RWPE2 (cell line): ENCODE results near the gene SLC4A2.

Source experiments
- ATAC-seq: fragments of 200-7000 bp; cut with Tn5 transposase; 3 replicates; pipeline ENCODE4 v1.9.1; 2021; ENCODE audit warnings: low read depth
- DNase-seq: peaks from one replicate; pipeline ENCODE4 v3.0.0-alpha.2; 2020; ENCODE audit warnings: low spot score
- H3K27ac ChIP-seq: fragments of 450-650 bp; 2 replicates; pipeline ENCODE4 v1.5.1; 2017; ENCODE audit warnings: mild to moderate bottlenecking; ENCODE audit not compliant: poor library complexity, severe bottlenecking
- H3K27me3 ChIP-seq: fragments of 250-450 bp; sonication (Bioruptor Pico); 2 replicates; pipeline ENCODE4 v1.5.1; 2021; ENCODE audit warnings: mild to moderate bottlenecking, moderate library complexity; ENCODE audit not compliant: insufficient read depth, poor library complexity, severe bottlenecking
- H3K36me3 ChIP-seq: fragments of 250-450 bp; sonication (Bioruptor Pico); 2 replicates; pipeline ENCODE4 v1.5.1; 2020; ENCODE audit warnings: low read depth, mild to moderate bottlenecking, moderate library complexity
- H3K4me1 ChIP-seq: fragments of 250-450 bp; sonication (Bioruptor Pico); 2 replicates; pipeline ENCODE4 v1.5.1; 2021; ENCODE audit warnings: mild to moderate bottlenecking, moderate library complexity; ENCODE audit not compliant: insufficient read depth, poor library complexity, severe bottlenecking
- H3K4me3 ChIP-seq: fragments of 250-450 bp; sonication (Bioruptor Pico); 2 replicates; pipeline ENCODE4 v1.5.1; 2021; ENCODE audit warnings: mild to moderate bottlenecking, moderate library complexity; ENCODE audit not compliant: severe bottlenecking
- H3K9me3 ChIP-seq: fragments of 250-450 bp; sonication (Bioruptor Pico); 2 replicates; pipeline ENCODE4 v1.5.1; 2021; ENCODE audit warnings: mild to moderate bottlenecking, moderate library complexity; ENCODE audit not compliant: severe bottlenecking
- TF ChIP-seq, protein P1 (sequence below): fragments of 450-650 bp; IDR thresholded peaks from one replicate; pipeline ENCODE4 v1.5.1; 2017; ENCODE audit warnings: mild to moderate bottlenecking, moderate library complexity; ENCODE audit not compliant: poor library complexity, severe bottlenecking

The SLC4A2 gene

DNA sequence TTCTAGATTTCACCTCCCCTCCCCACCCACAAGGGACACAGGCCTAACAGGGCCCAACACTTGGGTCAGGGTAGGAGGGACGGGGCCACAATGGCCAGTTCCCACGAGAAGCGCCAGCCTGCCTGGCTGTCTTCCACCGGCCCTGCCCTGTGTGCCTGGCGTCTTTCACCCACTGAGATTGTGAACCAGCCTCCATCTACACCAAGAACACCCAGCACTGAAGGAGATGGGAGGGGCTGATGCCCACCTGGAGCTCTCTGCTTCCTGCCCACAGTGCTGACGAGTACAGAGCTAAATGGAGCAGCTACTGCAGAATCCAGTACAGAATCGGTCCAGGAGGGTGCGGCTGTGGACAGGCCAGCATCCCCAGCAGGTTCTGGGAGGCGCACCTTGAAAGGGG is 13.4 kb upstream of the SLC4A2 start:
- TF ChIP-seq, protein P1, sequence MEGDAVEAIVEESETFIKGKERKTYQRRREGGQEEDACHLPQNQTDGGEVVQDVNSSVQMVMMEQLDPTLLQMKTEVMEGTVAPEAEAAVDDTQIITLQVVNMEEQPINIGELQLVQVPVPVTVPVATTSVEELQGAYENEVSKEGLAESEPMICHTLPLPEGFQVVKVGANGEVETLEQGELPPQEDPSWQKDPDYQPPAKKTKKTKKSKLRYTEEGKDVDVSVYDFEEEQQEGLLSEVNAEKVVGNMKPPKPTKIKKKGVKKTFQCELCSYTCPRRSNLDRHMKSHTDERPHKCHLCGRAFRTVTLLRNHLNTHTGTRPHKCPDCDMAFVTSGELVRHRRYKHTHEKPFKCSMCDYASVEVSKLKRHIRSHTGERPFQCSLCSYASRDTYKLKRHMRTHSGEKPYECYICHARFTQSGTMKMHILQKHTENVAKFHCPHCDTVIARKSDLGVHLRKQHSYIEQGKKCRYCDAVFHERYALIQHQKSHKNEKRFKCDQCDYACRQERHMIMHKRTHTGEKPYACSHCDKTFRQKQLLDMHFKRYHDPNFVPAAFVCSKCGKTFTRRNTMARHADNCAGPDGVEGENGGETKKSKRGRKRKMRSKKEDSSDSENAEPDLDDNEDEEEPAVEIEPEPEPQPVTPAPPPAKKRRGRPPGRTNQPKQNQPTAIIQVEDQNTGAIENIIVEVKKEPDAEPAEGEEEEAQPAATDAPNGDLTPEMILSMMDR = no peak
- Histone ChIP-seq H3K27ac (no peak overlapping the region), H3K36me3 (no peaks in the 10 kb centered on the region), H3K4me3 (no peak overlapping the region), H3K27me3 (peaks cover 6% of the 10 kb centered on the region), H3K4me1 (no peaks in the 10 kb centered on the region), H3K9me3 (no peaks in the 10 kb centered on the region)
- no peak for DNase-seq
- ATAC-seq = no peak

DNA sequence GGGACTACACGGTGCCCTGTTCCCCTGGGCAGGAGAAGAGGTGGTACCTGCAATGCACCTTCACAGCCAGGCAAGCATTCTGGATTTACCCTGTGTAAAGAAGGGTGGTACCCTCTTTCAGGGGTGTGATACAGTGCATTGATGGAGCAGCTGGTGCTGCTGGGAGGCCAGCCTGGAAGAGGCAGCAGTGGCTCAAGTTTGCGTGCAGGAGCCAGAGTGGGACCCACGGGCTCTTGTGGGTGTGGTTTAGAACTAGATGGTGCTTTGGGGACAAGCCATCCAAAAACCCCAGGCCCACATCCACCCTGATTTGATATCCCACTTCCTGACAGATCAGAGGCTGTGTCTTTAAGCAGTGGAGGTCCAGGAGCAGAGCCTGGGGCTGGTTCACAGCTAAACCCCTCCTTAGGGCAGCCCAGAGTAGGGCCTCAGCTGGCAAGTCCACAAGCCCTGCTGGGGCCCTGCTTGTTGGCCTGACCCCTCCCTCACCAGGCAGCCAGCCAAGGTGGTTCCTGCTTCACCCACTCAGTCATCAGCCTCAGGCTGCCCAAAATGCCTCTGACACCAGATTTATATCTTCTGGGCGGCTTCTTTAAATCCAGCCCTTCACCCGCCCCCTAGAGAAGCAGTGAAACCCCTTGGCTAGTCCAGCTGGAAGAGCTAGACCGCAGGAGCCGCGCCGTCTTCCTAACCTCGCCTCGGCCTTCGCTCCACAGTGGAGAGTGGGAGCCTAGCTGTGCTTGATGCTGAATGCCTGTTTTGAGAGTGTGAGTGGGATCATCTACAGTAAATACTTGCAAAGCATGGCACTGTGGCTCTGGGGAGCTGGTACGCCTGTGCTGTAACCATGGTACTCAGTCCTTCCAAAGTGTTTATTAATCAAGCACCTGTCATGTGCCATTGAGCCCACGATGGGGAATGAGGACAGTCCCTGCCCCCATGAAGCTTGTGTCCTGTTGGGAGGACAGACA is 12.5 kb upstream of the SLC4A2 start:
- TF ChIP-seq, protein P1 = no peak
- Histone ChIP-seq H3K9me3 (no peaks in the 10 kb centered on the region), H3K4me3 (no peak overlapping the region), H3K27me3 (peaks cover 6% of the 10 kb centered on the region), H3K4me1 (no peaks in the 10 kb centered on the region), H3K27ac (no peak overlapping the region), H3K36me3 (no peaks in the 10 kb centered on the region)
- DNase-seq (no peak), ATAC-seq (peak; percentile 33)

- Histone ChIP-seq H3K27ac (no peak within 1 kb of the TSS), H3K9me3 (no peaks in the 10 kb centered on the region), H3K36me3 (no peaks in the 10 kb centered on the region), H3K4me1 (no peaks in the 10 kb centered on the region), H3K4me3 (no peak within 1 kb of the TSS), H3K27me3 (peaks cover 6% of the 10 kb centered on the region)
- ATAC-seq (no peak), DNase-seq (no peak)
- TF ChIP-seq, protein P1 = no peak
Observed at GRCh38 chr7:151047976-151048815, 11.2 kb upstream of the SLC4A2 start, which contains the start of gene ASIC3. ASIC3 (plus strand) TSS chr7:151048531; CDS start chr7:151048886, 355 bp downstream.

GRCh38 chr7:151048911-151049463 is 10.4 kb upstream of the SLC4A2 start:
- DNase-seq = no peak
- no peak overlapping the region for H3K4me3 ChIP-seq

More at GRCh38 chr7:151048911-151049463, 10.4 kb upstream of the SLC4A2 start:
- H3K4me1 ChIP-seq = no peaks in the 10 kb centered on the region
- no peak overlapping the region for H3K27ac ChIP-seq
- TF ChIP-seq, protein P1 = no peak
- H3K9me3 ChIP-seq = no peaks in the 10 kb centered on the region
- H3K27me3 ChIP-seq = peaks cover 6% of the 10 kb centered on the region
- ATAC-seq = no peak
- H3K36me3 ChIP-seq = no peaks in the 10 kb centered on the region
